Fibroblast of skin of left quadriceps (primary cell): ENCODE measurements around the gene INPP1.
"Not testable (repeated sequence)": the region's sequence is repeated elsewhere in the genome, so short reads cannot be mapped to it uniquely, and the experiment has no call there.

Experiments used
- DNase-seq, 2 experiments: peaks; one replicate each; pipeline ENCODE4 v3.0.0-alpha.2; 2013; ENCODE audit warnings: low read depth in 2 of 2

The INPP1 gene

DNA sequence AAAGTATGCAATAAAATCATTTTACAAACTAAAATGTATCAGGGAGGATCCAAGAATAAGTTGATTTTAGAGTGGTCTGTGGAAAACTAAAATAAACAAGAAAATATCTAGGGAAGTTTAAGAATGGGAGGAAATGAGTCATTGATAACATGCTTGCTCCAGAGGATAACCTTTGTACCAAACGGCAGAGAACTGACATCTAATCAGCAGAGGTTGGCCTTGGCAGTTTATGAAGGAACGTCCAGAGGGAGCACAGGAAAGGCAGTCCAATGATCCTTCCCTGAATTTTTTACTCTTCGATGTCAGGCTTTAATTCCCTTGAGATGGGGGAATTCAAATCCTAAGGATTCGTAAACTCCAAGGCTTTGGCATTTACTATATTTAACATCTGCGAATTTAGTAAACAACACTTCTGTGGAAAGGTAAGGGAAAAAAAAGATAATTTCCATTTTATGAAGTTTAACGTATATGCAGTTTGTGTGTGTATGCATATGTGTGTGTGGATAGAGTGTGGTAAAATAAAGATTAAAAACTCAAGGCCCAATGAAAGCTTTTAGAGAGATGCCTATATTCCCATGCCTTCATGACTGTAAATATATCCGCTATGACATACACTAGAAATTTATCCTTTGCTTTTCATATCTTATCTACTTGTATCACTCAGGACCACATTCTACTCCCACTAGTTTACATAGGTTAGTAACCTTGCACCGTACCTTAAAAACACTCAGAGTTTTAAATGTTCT is 8.7 kb upstream of the INPP1 start:
- no peak for DNase-seq

GRCh38 chr2:190335225-190335559 is 8.2 kb upstream of the INPP1 start:
- DNase-seq, result no peak

- not testable (repeated sequence) for DNase-seq
Observed at GRCh38 chr2:190335584-190335983, 7.8 kb upstream of the INPP1 start.

GRCh38 chr2:190336420-190336819 is 7.0 kb upstream of the INPP1 start:
- no peak for DNase-seq

GRCh38 chr2:190338453-190338852 is 4.9 kb upstream of the INPP1 start:
- DNase-seq, result no peak

GRCh38 chr2:190339394-190339793 is 4.0 kb upstream of the INPP1 start:
- DNase-seq, result no peak

- no peak for DNase-seq
Observed at GRCh38 chr2:190340369-190340768, 3.0 kb upstream of the INPP1 start.

GRCh38 chr2:190342611-190343010 is 778 bp upstream of the INPP1 start:
- no peak for DNase-seq

DNA sequence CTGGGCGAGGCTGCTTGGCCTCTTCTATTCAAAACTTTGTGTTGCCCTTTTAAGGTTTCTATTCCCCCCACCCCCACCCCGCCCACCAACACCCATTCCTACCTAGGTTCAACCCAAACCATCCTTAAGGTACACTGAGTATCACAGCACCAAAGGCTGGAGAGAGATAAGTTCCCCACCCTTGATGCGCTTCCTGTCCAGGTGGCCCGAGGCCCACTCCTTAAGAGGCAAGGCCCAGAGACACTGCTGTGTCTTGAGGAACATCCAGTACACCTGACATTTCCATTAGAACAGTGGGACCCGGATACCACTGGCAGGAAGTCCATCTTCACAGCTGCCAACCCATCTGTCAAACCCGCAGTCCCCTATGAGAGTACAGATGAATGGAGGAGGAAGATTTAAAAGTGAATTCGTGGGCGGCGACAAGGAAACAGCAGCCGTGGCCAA is 277 bp upstream of the INPP1 start:
- no peak for DNase-seq

GRCh38 chr2:190344276-190344827 is 963 bp downstream of the INPP1 start:
- DNase-seq, result no peak

DNA sequence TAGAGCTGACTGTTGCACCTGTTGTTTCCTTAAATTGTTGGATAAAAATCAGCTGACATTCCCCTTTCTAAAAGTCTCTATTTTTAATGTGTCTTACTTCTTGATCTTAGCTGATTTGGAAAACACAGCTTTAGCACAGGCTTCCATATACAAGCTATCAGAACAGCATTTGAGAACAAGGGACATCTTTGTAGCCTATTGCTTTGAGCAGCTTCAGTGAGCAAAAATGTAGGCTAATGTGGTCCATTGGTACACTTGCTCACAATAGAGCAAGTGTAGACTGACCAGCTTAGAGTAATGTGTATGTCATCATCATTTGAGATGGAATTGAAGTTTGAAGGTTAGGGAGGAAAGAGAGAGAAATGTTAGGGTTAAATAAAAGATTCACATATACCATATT is 7.0 kb downstream of the INPP1 start:
- no peak for DNase-seq

- no peak for DNase-seq
Observed at GRCh38 chr2:190351955-190352354, 8.6 kb downstream of the INPP1 start.

GRCh38 chr2:190352668-190353536 is 9.5 kb downstream of the INPP1 start:
- no peak for DNase-seq

DNA sequence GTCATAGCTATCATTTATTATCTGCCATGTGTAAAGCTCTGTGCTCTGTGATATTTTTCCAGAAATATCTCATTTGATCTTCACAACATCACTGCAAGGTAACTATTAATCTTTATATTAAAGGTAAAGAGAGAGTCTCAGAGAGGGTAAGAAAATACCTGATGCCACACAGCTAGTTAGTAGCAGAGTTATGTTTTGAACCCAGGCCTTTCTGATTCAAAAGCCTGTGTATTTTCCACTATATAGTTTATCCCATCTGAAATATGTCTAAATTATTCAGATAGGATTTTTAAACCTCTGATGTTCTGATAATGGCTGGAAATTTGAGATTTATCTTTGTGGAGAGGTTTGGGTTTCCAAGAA is 10.1 kb downstream of the INPP1 start:
- no peak for DNase-seq

DNA sequence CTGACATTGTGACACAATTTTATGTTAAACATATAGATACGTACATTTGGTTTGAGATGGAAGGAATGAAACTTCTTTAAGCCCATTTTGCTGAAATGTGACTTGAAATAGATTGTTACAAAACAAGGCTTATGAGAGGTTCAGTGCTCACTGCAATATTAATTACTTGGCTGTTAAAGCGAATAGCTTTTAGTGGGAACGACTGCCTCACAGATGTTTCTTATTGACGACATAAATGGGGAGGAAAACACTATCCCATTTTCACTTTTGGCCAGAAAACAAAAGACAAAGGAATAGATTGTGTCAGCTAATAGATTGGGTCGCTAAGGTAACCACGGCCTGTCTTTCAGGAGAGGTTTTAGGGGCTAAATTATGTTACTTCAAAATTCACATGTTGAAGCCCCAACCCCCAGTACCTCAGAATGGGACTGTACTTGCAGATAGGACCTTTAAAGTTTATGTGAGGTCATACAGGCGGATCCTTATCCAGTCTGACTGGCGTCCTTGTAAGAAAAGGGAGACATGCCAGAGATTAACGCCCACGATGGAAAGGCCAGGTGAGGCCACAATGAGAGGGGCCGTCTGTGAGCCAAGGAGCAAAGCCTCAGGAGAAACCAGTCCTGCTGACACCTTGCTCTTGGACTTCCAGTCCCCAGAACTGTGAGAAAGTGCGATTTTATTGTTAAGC is 10.8 kb downstream of the INPP1 start:
- no peak for DNase-seq

DNA sequence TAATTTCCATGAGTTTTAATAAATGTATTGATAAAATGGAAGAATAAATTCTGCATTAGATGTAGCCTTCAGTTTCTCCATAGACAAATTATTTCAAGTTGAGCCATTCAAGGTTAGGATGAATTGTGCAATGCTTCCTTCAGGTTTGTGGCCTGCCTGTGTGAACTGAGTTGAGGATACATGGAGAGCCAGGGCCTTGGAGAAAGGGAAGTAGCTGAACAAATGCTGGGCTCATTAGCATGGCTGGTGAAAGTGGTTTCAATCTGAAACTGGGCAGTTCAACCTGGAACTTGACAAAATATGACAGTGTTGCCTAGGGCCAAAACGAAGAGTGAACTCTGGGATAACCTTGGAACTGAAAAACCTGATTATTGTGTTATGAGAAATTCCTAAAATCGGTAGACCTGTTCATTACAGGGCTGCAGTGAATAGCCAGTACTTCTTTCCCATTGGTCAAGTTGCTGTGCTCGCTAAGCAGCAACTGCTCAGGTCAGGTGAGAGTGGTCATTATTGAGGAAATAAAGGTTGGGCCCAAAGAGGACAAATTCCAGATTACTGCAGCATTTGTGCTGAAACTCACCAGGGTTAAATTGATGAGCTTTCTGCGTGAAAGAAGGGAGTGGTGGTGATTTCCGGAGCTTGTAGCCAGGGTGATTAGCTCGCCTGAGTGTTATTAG is 12.7 kb downstream of the INPP1 start:
- no peak for DNase-seq

GRCh38 chr2:190357600-190357999 is 14.2 kb downstream of the INPP1 start:
- DNase-seq, result no peak

DNA sequence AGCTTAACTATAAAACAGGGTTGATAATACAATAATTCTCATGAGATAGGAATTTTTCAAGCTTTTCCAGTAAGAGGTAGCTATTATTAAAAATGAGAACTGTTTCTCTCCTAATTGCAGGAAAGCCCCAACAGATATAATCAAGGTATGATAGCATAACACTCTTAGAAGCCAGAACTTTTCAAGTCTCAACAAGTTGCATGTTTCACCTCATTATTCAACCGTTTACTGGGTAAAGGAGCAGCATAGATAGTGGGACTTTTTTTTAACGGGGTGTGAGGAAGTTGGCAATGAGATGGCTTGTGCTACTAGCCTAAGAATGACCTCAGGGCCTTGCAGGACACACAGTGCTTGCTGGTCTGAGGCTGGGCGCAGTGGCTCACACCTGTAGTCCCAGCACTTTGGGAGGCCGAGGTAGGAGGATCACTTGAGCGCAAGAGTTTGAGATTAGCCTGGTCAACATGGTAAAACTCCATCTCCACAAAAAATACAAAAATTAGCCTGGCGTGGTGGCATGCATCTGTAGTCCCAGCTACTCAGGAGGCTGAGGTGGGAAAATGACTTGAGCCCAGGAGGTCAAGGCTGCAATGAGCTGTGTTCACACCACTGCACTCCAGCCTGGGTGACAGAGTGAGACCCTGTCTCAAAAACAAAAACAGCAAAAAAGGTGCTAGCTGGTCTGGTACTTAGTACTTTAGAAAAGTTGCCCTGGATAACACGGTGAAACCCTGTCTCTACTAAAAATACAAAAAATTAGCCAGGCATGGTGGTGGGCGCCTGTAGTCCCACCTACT is 15.5 kb downstream of the INPP1 start:
- not testable (repeated sequence) for DNase-seq

DNA sequence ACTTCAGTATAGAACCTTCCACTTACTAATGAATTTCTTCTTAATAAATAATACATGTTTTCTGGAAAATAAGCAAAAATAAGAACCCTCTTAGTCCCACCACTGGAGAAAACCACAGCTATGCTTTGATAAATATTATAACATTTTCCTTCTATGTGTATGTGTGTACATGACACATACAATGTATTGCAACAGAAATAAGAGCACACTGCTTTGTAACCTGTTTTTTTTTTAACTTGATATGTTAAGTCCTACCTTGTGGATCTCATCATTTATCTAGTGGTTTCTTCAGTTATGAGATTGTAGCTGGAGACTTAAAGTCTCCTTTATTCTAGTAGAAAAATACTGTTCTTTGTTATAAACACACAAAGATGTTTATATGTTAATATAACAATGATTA is 17.2 kb downstream of the INPP1 start:
- no peak for DNase-seq

DNA sequence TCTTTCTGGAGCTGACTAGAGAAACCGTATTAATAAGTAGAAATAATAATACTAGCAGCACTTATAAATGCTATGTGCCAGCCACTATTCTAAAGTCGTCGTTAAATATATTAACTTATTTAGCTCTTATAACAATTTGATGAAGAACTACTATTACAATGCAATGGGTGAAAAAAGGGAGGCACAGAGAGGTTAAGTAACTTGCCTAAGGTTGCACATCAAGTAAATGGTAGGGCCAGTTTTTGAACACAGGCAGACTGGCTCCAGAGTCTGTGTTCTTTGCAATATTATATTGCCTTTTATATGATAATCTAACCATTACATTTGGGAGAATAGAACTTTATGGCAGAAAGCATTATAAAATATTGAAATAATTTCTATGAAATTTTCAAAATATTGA is 17.6 kb downstream of the INPP1 start:
- DNase-seq, result no peak

DNA sequence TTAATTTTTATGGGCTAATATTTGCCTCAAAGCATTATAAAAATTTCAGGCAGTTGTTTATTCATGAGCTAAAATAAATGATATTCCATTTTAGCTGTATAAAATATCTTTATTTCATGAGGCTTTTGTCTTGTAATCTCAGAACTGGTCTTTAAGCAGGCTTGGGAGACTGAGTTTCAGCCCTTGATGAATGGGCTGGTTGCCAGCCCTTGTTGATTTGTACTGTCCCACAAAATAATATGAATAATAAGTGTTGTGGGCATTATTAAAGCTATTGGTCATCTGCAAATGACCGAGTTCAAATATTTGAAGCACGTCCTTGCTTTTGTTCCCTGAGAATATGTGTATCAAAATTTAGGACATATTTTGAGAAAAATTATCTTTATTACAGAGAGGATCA is 18.2 kb downstream of the INPP1 start:
- no peak for DNase-seq
